ENCODE data around the gene MTA3.

GRCh38 chr2:42587526-42588117 is 19.2 kb downstream of the MTA3 start:
- TF ChIP-seq, protein P1, sequence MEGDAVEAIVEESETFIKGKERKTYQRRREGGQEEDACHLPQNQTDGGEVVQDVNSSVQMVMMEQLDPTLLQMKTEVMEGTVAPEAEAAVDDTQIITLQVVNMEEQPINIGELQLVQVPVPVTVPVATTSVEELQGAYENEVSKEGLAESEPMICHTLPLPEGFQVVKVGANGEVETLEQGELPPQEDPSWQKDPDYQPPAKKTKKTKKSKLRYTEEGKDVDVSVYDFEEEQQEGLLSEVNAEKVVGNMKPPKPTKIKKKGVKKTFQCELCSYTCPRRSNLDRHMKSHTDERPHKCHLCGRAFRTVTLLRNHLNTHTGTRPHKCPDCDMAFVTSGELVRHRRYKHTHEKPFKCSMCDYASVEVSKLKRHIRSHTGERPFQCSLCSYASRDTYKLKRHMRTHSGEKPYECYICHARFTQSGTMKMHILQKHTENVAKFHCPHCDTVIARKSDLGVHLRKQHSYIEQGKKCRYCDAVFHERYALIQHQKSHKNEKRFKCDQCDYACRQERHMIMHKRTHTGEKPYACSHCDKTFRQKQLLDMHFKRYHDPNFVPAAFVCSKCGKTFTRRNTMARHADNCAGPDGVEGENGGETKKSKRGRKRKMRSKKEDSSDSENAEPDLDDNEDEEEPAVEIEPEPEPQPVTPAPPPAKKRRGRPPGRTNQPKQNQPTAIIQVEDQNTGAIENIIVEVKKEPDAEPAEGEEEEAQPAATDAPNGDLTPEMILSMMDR (IDR thresholded peaks at IDR 0.05), result no peak
- no peak for TF ChIP-seq EZH2 (IDR thresholded peaks at IDR 0.05; ENCODE audit: borderline replicate concordance, insufficient read depth, low read depth, low read length, poor library complexity, severe bottlenecking)

Data from B cell (primary cell).